ENCODE data around the gene GRIN3A. TPM values are rescaled to one million over a fixed set of nuclear protein-coding genes. Genes with fewer than 3 reads are reported as not detected.
A peak's percentile ranks its signal among the peaks of the same experiment; 100 is the strongest.

The GRIN3A gene
- total RNA-seq, result under 1 TPM in 3 of 4 donors, not detected in 1; 0.18 to 0.31 (median 0.20) TPM
- polyA plus RNA-seq, result 0.09 TPM
- long read RNA-seq, donor 1, result 0 reads
- long read RNA-seq, donor 2, result 0 reads
- long read RNA-seq, donor 3, result 0 reads
- long read RNA-seq, donor 4, result 0 reads

- Histone ChIP-seq H3K27me3 (ENCODE audit: control insufficient read depth, insufficient read depth) (peaks cover 4% of the 10 kb centered on the region), H3K27ac (ENCODE audit: low read length) (no peak within 1 kb of the TSS), H3K9me3 (ENCODE audit: control insufficient read depth, low read length) (no peaks in the 10 kb centered on the region), H3K4me3 (ENCODE audit: low read length) (peak within 1 kb of the TSS; percentile 59), H3K4me1 (ENCODE audit: control insufficient read depth, insufficient read depth, low read length) (no peaks in the 10 kb centered on the region)
- ATAC-seq (peak; percentile 88 to 91), DNase-seq (peak; percentile 31 to 77 (median 70))
- intact Hi-C loops (cut with DNase I), result no loop called here
- WGBS, result 1% methylated on average over 26 of the region's 26 CpGs
These were observed at the start of gene GRIN3A for GRCh38 chr9:101738566-101739183. GRIN3A (minus strand) TSS chr9:101738647; CDS start chr9:101737979, 668 bp downstream.

GRCh38 chr9:101787891-101788290 lies 49.4 kb upstream of the GRIN3A start:
- no peaks in the 10 kb centered on the region for H3K27me3 ChIP-seq (ENCODE audit: control insufficient read depth, insufficient read depth)
- no peaks in the 10 kb centered on the region for H3K9me3 ChIP-seq (ENCODE audit: control insufficient read depth, low read length)
- H3K4me3 ChIP-seq (ENCODE audit: low read length), result no peak overlapping the region
- intact Hi-C loops (cut with DNase I), result no loop called here
- no peaks in the 10 kb centered on the region for H3K4me1 ChIP-seq (ENCODE audit: control insufficient read depth, insufficient read depth, low read length)
- 19% methylated on average over 1 of the region's 1 CpG for WGBS
- ATAC-seq, result no peak
- no peak for DNase-seq
- H3K27ac ChIP-seq (ENCODE audit: low read length), result no peak overlapping the region

- WGBS, result 82% methylated on average over 4 of the region's 4 CpGs
- H3K4me3 ChIP-seq (ENCODE audit: low read length), result no peak overlapping the region
- ATAC-seq, result no peak
- H3K27ac ChIP-seq (ENCODE audit: low read length), result no peak overlapping the region
- H3K9me3 ChIP-seq (ENCODE audit: control insufficient read depth, low read length), result no peaks in the 10 kb centered on the region
- intact Hi-C loops (cut with DNase I), result no loop called here
- no peaks in the 10 kb centered on the region for H3K4me1 ChIP-seq (ENCODE audit: control insufficient read depth, insufficient read depth, low read length)
- no peak for DNase-seq
- H3K27me3 ChIP-seq (ENCODE audit: control insufficient read depth, insufficient read depth), result no peaks in the 10 kb centered on the region
These were observed 39.9 kb upstream of the GRIN3A start for GRCh38 chr9:101778332-101778731.

GRCh38 chr9:101764472-101764871 lies 26.0 kb upstream of the GRIN3A start:
- no peaks in the 10 kb centered on the region for H3K27me3 ChIP-seq (ENCODE audit: control insufficient read depth, insufficient read depth)
- H3K27ac ChIP-seq (ENCODE audit: low read length), result no peak overlapping the region
- H3K4me3 ChIP-seq (ENCODE audit: low read length), result no peak overlapping the region
- no peak for DNase-seq
- ATAC-seq, result no peak
- 75% methylated on average over 3 of the region's 3 CpGs for WGBS
- H3K9me3 ChIP-seq (ENCODE audit: control insufficient read depth, low read length), result no peaks in the 10 kb centered on the region
- H3K4me1 ChIP-seq (ENCODE audit: control insufficient read depth, insufficient read depth, low read length), result no peaks in the 10 kb centered on the region
- intact Hi-C loops (cut with DNase I), result no loop called here

- intact Hi-C loops (cut with DNase I), result no loop called here
- no peaks in the 10 kb centered on the region for H3K9me3 ChIP-seq (ENCODE audit: control insufficient read depth, low read length)
- no peak overlapping the region for H3K27ac ChIP-seq (ENCODE audit: low read length)
- WGBS, result 51% methylated on average over 2 of the region's 2 CpGs
- no peak for DNase-seq
- no peak overlapping the region for H3K4me3 ChIP-seq (ENCODE audit: low read length)
- H3K27me3 ChIP-seq (ENCODE audit: control insufficient read depth, insufficient read depth), result no peaks in the 10 kb centered on the region
- no peaks in the 10 kb centered on the region for H3K4me1 ChIP-seq (ENCODE audit: control insufficient read depth, insufficient read depth, low read length)
- ATAC-seq, result peak in 1 of 2 donors; percentile 64
These were observed 20.0 kb upstream of the GRIN3A start for GRCh38 chr9:101758304-101758930.

GRCh38 chr9:101753716-101754115 lies 15.3 kb upstream of the GRIN3A start:
- WGBS, result 83% methylated on average over 5 of the region's 5 CpGs
- Histone ChIP-seq H3K27ac (ENCODE audit: low read length) (no peak overlapping the region), H3K27me3 (ENCODE audit: control insufficient read depth, insufficient read depth) (no peaks in the 10 kb centered on the region), H3K4me3 (ENCODE audit: low read length) (no peak overlapping the region), H3K9me3 (ENCODE audit: control insufficient read depth, low read length) (no peaks in the 10 kb centered on the region), H3K4me1 (ENCODE audit: control insufficient read depth, insufficient read depth, low read length) (no peaks in the 10 kb centered on the region)
- DNase-seq (no peak), ATAC-seq (no peak)
- intact Hi-C loops (cut with DNase I), result no loop called here

- intact Hi-C loops (cut with DNase I), result no loop called here
- Histone ChIP-seq H3K4me3 (ENCODE audit: low read length) (no peak overlapping the region), H3K27me3 (ENCODE audit: control insufficient read depth, insufficient read depth) (no peaks in the 10 kb centered on the region), H3K4me1 (ENCODE audit: control insufficient read depth, insufficient read depth, low read length) (no peaks in the 10 kb centered on the region), H3K27ac (ENCODE audit: low read length) (no peak overlapping the region), H3K9me3 (ENCODE audit: control insufficient read depth, low read length) (no peaks in the 10 kb centered on the region)
- no peak for ATAC-seq
- no peak for DNase-seq
- WGBS, result 91% methylated on average over 2 of the region's 2 CpGs
These were observed 13.4 kb upstream of the GRIN3A start for GRCh38 chr9:101751895-101752294.

GRCh38 chr9:101739311-101739710 lies 864 bp upstream of the GRIN3A start:
- Histone ChIP-seq H3K4me3 (ENCODE audit: low read length) (no peak overlapping the region), H3K4me1 (ENCODE audit: control insufficient read depth, insufficient read depth, low read length) (no peaks in the 10 kb centered on the region), H3K27ac (ENCODE audit: low read length) (no peak overlapping the region), H3K27me3 (ENCODE audit: control insufficient read depth, insufficient read depth) (peaks cover 4% of the 10 kb centered on the region), H3K9me3 (ENCODE audit: control insufficient read depth, low read length) (no peaks in the 10 kb centered on the region)
- DNase-seq (no peak), ATAC-seq (no peak)
- 8% methylated on average over 2 of the region's 2 CpGs for WGBS
- intact Hi-C loops (cut with DNase I), result no loop called here

- DNase-seq, result peak in 2 of 3 donors; percentile 44 to 52
These were observed 512 bp downstream of the GRIN3A start for GRCh38 chr9:101737705-101738565.

GRCh38 chr9:101737165-101737704 lies 1.2 kb downstream of the GRIN3A start:
- ATAC-seq (no peak), DNase-seq (peak in 1 of 3 donors; percentile 38)
- intact Hi-C loops (cut with DNase I), result no loop called here
- Histone ChIP-seq H3K4me3 (ENCODE audit: low read length) (no peak overlapping the region), H3K27me3 (ENCODE audit: control insufficient read depth, insufficient read depth) (peaks cover 4% of the 10 kb centered on the region), H3K4me1 (ENCODE audit: control insufficient read depth, insufficient read depth, low read length) (no peaks in the 10 kb centered on the region), H3K27ac (ENCODE audit: low read length) (no peak overlapping the region), H3K9me3 (ENCODE audit: control insufficient read depth, low read length) (no peaks in the 10 kb centered on the region)
- WGBS, result 9% methylated on average over 32 of the region's 32 CpGs

More at GRCh38 chr9:101737705-101738565, 512 bp downstream of the GRIN3A start:
- Histone ChIP-seq H3K4me1 (ENCODE audit: control insufficient read depth, insufficient read depth, low read length) (no peaks in the 10 kb centered on the region), H3K4me3 (ENCODE audit: low read length) (peak overlapping the region; percentile 59), H3K27ac (ENCODE audit: low read length) (no peak overlapping the region), H3K9me3 (ENCODE audit: control insufficient read depth, low read length) (no peaks in the 10 kb centered on the region), H3K27me3 (ENCODE audit: control insufficient read depth, insufficient read depth) (peaks cover 4% of the 10 kb centered on the region)
- intact Hi-C loops (cut with DNase I), result no loop called here
- 1% methylated on average over 78 of the region's 78 CpGs for WGBS
- peak; percentile 64 to 70 for ATAC-seq

Data from right cardiac atrium (tissue), 5 donors.